ENCODE results near the gene PPP1R13B. TPM values are rescaled to one million over a fixed set of nuclear protein-coding genes. Genes with fewer than 3 reads are reported as not detected.

Gene PPP1R13B
- total RNA-seq, 1 donor from 2014 or later = 7.3 TPM

GRCh38 chr14:103702497-103703432 lies 144.6 kb downstream of the PPP1R13B start:
- Histone ChIP-seq H3K4me3 (ENCODE audit: low read depth, low read length) (no peak overlapping the region), H3K27me3 (ENCODE audit: control insufficient read depth, insufficient read depth, low read length) (no peaks in the 10 kb centered on the region), H3K36me3 (ENCODE audit: control insufficient read depth, insufficient read depth, low read length) (peaks cover 6% of the 10 kb centered on the region)
- TF ChIP-seq CTCF (IDR thresholded peaks at IDR 0.05; ENCODE audit: insufficient read depth, low read length, poor library complexity, severe bottlenecking) = no peak
- DNase-seq (ENCODE audit: low read depth) = no peak

GRCh38 chr14:103702095-103702494 lies 145.3 kb downstream of the PPP1R13B start:
- peaks cover 6% of the 10 kb centered on the region for H3K36me3 ChIP-seq (ENCODE audit: control insufficient read depth, insufficient read depth, low read length)
- no peak for TF ChIP-seq CTCF (IDR thresholded peaks at IDR 0.05; ENCODE audit: insufficient read depth, low read length, poor library complexity, severe bottlenecking)
- no peak overlapping the region for H3K4me3 ChIP-seq (ENCODE audit: low read depth, low read length)
- no peaks in the 10 kb centered on the region for H3K27me3 ChIP-seq (ENCODE audit: control insufficient read depth, insufficient read depth, low read length)
- DNase-seq (ENCODE audit: low read depth) = no peak

- Histone ChIP-seq H3K27me3 (ENCODE audit: control insufficient read depth, insufficient read depth, low read length) (no peaks in the 10 kb centered on the region), H3K36me3 (ENCODE audit: control insufficient read depth, insufficient read depth, low read length) (peaks cover 6% of the 10 kb centered on the region), H3K4me3 (ENCODE audit: low read depth, low read length) (no peak overlapping the region)
- no peak for TF ChIP-seq CTCF (IDR thresholded peaks at IDR 0.05; ENCODE audit: insufficient read depth, low read length, poor library complexity, severe bottlenecking)
- no peak for DNase-seq (ENCODE audit: low read depth)
Measured at GRCh38 chr14:103700753-103701490, 146.5 kb downstream of the PPP1R13B start.

GRCh38 chr14:103699901-103700752 lies 147.2 kb downstream of the PPP1R13B start:
- H3K36me3 ChIP-seq (ENCODE audit: control insufficient read depth, insufficient read depth, low read length) = peaks cover 5% of the 10 kb centered on the region
- TF ChIP-seq CTCF (IDR thresholded peaks at IDR 0.05; ENCODE audit: insufficient read depth, low read length, poor library complexity, severe bottlenecking) = no peak

GRCh38 chr14:103699261-103699661 lies 148.1 kb downstream of the PPP1R13B start:
- Histone ChIP-seq H3K27me3 (ENCODE audit: control insufficient read depth, insufficient read depth, low read length) (no peaks in the 10 kb centered on the region), H3K36me3 (ENCODE audit: control insufficient read depth, insufficient read depth, low read length) (peaks cover 5% of the 10 kb centered on the region), H3K4me3 (ENCODE audit: low read depth, low read length) (no peak overlapping the region)
- TF ChIP-seq CTCF (IDR thresholded peaks at IDR 0.05; ENCODE audit: insufficient read depth, low read length, poor library complexity, severe bottlenecking) = no peak
- DNase-seq (ENCODE audit: low read depth) = no peak

More at GRCh38 chr14:103699901-103700752, 147.2 kb downstream of the PPP1R13B start:
- no peak for DNase-seq (ENCODE audit: low read depth)
- H3K4me3 ChIP-seq (ENCODE audit: low read depth, low read length) = no peak overlapping the region
- H3K27me3 ChIP-seq (ENCODE audit: control insufficient read depth, insufficient read depth, low read length) = no peaks in the 10 kb centered on the region

All from kidney epithelial cell (primary cell).